Daoy (cell line): ENCODE data around the gene TRMT1L. TPM values are rescaled to one million over a fixed set of nuclear protein-coding genes. Genes with fewer than 3 reads are reported as not detected.
"Not testable (repeated sequence)": the region's sequence is repeated elsewhere in the genome, so short reads cannot be mapped to it uniquely, and the experiment has no call there.

Experiments
- DNase-seq: peaks from one replicate; pipeline ENCODE4 v3.0.0-alpha.2; 2015; ENCODE audit warnings: low read depth
- total RNA-seq: library from RNA; depleted of rRNA; stranded (reverse); fragments of >200 nt; shearing (Covaris generic); gene quantifications from 2 replicates; pipeline ENCODE4 v1.2.3, GENCODE V29; 2014; rRNA removed

TRMT1L gene, protein sequence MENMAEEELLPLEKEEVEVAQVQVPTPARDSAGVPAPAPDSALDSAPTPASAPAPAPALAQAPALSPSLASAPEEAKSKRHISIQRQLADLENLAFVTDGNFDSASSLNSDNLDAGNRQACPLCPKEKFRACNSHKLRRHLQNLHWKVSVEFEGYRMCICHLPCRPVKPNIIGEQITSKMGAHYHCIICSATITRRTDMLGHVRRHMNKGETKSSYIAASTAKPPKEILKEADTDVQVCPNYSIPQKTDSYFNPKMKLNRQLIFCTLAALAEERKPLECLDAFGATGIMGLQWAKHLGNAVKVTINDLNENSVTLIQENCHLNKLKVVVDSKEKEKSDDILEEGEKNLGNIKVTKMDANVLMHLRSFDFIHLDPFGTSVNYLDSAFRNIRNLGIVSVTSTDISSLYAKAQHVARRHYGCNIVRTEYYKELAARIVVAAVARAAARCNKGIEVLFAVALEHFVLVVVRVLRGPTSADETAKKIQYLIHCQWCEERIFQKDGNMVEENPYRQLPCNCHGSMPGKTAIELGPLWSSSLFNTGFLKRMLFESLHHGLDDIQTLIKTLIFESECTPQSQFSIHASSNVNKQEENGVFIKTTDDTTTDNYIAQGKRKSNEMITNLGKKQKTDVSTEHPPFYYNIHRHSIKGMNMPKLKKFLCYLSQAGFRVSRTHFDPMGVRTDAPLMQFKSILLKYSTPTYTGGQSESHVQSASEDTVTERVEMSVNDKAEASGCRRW
- total RNA-seq = 16.1 and 37.1 TPM in 2 replicates

DNA sequence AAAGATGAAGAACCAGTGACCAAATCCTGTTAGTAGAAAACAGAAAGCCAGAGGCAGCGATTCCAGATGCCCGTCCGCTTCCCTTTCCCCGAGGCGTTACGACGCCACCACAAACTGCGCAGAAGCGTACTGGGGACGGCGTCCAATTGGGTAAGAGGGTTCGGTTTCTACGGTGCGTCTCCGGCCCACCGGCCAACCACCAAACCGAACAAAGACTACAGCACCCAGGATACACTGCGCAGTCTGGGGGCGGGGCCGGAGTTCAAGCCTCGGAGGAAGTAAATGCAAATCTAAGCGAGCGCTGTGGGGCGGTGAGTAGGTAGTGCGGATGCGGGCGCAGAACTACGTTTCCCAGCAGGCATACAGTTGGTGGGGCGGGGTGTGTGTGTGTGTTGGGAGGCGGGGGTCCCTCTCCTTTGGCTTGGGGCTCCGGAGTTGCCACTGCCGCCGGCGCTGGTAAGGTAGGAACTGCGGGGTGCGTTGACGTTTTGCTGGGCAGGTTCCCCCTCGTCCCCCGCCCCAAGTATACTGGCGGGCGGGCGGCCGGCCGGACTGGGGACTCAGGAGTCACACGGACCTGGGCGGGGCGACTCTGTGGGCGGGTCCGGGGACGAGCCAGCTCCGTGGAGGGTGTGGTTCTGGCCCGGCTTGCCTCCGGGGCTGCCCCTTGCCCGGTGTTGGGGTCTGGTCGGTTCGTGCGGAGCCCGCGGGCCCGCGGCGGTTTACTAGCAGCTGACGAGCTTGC, at the start of gene TRMT1L, which contains the start of gene SWT1:
TSS of gene TRMT1L (minus strand) at position 100 of the 745 bp plus-strand sequence. CDS start 241 bp downstream, outside the sequence.
TSS of gene SWT1 (plus strand) at position 314 of the 745 bp plus-strand sequence. CDS start 3,675 bp downstream, outside the sequence.
- peak; percentile 99 for DNase-seq

DNA sequence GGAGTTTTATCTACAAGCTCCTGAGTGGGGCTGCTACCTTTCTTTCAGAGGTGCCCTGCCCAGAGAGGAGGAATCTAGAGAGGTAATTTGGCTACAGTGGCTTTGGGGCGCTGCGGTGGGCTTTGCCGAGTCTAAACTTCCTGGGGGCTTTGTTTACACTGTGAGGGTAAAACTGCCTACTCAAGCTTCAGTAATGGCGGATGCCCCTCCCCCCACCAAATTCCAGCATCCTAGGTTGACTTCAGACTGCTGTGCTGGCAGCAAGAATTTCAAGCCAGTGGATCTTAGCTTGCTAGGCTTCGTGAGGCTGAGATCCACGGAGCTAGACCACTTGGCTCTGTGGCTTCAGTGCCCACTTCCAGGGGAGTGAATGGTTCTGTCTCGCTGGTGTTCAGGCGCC, 44.1 kb upstream of the TRMT1L start:
- no peak for DNase-seq

DNA sequence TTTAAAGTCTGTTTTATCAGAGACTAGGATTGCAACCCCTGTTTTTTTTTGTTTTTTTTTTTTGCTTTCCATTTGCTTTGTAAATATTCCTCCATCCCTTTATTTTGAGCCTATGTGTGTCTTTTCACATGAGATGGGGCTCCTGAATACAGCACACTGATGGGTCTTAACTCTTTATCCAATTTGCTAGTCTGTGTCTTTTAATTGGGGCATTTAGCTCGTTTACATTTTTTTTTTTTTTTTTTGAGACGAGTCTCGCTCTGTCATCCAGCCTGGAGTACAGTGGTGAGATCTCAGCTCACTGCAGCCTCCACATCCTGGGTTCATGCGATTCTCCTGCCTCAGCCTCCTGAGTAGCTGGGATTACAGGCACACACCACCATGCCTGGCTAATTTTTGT, 42.0 kb upstream of the TRMT1L start:
- not testable (repeated sequence) for DNase-seq

DNA sequence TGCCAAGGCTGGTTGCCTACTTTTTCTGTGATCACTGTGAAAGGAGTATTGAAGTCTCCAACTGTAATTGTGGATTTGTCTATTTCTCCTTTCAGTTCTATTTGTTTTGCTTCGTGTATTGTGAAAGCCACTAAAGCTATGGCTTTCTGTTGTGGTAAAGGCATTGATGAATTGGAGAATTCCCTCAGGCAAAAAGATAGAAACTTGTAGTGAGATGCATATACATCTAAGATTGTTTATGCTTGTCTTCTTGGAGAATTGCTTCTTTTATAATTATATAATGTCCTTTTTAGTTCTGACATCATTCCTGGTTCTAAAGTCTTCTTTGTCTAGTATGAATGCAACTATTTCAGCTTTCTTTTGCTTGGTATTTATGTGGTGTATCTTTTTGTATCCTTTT, 37.0 kb upstream of the TRMT1L start:
- DNase-seq = no peak

DNA sequence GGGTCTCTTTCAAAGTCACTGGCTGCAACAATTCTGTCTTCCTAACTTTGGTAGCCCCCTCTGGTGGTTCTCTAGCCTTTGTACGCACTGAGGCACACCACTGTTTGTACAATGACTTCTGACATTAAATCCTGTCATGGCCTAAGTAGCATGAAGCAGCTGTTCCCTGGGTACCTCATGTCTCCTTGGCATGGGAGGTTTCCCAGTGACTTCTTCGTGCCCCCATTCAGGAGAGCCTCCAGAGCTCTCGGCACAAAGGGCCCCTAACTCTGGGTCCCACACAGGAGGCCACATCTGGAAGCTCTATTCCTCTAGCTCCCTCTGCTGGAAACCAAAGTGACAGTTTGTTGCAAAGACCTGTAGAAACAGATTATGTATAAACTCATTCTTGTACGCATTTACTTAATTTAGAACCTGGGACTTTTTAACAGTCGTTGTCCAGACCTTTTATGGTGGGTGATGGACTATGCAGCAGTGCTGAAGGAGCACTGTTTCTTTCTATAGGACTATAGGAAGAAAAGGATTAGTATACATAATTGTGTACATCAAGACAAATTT, 13.6 kb upstream of the TRMT1L start:
- DNase-seq = peak; percentile 52

DNA sequence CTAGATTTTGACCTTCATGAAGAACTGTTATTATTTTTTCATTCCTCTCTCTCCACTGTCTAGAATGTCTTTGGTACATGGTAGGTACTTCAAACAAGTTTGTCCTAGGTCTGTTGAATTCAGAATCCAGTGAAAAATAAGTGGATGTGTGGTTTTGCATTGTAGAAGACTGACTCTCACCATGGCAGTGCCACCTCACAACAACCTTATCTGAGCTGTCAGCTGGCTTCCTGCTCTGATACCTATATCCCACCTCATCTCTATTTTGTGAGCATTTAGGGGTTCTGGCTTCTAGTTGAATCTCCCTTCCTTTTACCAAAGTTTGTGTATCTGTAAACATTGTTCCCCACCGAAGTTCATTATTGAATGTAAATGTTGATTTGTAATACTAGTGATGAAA, 9.4 kb upstream of the TRMT1L start:
- no peak for DNase-seq

DNA sequence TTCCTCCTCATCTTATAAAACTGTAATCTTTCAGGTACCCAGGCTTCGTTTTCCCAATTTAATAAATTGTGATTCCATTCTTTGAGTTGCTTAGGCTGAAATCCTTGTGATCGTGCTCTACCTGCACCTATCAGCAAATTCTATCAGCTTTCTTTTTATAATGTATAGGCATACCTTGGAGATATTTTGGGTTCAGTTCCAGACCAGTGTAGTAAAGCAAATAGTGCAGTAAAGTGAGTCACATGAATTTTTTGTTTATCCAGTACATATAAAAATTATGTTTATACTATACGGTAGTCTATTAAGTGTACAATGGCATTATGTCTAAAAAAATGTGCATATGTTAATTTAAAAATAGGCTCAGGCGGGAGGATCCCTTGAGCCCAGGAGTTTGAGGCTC, 5.7 kb upstream of the TRMT1L start:
- no peak for DNase-seq

DNA sequence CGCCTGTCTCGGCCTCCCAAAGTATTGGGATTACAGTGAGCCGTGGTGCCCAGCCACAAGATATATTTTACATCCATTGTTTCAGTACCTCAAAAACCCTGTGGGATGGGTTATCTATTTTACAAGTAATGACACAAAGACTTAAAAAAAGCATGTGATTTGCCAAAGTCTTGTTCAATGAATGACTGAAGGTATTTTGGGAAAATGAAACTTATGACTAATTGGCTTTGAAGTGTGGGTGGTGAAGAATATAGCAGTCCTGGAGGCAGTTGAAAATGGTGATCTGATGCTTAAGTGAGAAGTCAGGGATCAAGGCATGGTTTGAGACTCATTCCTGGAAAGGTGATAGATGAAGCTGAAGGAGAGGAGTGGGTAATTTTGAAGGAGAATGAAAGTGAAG, 3.2 kb upstream of the TRMT1L start:
- DNase-seq = no peak

DNA sequence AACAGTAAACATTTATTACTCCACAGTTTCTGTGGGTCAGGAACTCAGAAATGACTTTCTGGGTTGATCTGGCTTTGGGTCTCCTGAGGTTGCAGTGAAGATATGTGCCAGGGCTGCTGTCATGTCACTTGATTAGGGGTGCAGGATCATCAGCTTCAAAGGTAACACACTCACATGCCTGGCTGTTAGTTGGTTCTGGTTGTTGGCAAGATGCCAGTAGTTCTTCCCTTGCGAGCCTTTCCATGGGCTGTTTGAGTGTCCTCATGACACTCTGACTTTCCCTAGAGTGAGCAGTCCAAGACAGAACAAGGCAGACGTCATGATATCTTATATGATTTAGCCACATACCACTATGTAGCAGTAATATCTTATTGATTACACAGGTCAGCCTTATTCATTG, 2.0 kb upstream of the TRMT1L start:
- DNase-seq = no peak

DNA sequence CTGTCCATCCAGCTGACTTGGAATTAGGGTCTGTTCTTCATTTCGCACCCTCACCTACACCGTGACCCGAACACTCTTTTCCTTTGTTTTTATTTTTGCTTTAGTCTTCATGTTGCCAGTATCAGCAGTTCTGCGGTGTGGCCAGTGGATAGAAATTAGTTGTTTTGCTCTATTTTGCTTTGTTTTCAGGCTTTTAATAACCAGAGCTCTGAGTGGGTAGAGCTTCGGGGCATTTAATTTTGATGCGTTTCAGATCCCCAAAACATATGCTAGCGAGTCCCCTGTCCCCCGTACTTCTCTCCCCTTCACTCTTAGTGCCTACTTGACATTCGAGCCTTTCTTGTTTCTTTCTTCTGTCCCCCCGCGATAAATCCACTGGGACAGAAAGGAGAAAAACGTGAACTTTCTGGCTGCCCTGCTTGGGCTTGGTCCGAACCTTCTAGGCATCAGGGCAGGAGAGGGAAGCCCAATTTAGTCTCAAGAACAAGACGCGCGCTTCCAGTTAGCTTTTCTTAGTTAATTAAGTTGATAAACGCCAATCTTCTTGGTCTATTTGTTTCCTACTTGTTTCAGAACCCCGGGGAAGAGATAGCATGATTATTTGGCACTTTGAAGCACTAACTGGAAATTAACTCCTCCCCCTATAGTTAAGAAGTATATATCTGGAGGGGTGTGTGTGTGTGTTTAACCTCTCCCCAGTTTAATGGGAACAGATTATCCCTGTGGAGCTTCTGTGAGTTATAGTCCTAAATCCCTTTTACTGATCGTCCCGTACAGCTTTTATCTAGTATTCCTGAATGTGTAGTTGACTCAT, 1.1 kb upstream of the TRMT1L start:
- DNase-seq = peak; percentile 6

DNA sequence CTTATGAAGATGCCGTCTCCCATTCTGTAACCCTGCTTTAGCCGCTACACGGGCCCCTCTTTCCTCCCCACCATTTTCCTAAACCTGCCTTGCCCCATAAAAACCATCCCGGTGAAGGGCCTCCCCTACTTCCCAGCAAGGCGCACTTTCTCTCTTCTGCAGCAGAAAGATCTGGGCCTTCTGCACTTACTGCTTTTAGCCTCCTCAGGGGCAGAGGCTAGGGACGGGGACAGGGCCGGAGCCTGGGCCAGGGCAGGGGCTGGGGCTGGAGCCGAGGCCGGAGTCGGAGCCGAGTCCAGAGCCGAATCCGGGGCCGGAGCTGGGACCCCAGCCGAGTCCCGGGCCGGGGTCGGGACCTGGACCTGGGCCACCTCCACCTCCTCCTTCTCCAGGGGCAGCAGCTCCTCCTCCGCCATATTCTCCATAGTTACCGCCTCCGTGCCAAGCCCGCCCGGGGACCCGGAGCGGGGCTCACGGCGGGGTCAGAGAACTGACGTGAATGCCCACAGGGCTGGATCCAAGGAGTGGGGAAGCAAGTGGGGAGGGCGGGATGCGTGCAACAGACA, 382 bp downstream of the TRMT1L start:
- DNase-seq = no peak

DNA sequence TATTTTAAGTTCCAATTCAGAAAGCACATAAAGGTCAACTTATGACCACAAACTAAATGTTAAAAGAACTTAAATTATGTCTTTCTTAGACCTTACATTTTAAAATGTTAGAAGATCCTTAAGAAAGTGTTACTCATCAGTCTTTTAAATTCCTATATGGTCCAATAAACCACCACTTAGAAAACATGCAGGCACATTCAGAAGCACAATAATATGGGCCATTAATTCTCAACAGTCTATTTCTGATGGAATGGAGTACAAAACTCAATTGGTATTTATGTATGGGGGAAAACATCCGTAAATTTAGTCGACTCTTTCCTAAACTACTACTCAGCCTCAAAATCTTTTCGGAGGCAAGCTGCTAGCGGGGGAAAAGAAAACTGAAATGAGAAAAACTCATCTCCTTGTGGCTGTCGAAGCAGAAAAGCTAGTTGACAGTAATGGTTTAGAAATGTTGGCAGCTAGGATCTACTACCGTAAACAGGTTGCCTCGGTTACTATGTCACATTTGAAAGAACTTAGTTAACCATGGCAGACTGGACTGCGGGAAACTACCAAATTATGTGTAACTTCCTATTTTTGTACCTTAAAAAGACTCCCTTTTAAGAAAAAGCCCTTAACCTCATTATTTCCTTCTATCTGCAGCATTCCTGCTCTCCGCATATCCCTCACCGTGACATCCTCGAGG, 1.0 kb downstream of the TRMT1L start:
- DNase-seq = peak; percentile 8

DNA sequence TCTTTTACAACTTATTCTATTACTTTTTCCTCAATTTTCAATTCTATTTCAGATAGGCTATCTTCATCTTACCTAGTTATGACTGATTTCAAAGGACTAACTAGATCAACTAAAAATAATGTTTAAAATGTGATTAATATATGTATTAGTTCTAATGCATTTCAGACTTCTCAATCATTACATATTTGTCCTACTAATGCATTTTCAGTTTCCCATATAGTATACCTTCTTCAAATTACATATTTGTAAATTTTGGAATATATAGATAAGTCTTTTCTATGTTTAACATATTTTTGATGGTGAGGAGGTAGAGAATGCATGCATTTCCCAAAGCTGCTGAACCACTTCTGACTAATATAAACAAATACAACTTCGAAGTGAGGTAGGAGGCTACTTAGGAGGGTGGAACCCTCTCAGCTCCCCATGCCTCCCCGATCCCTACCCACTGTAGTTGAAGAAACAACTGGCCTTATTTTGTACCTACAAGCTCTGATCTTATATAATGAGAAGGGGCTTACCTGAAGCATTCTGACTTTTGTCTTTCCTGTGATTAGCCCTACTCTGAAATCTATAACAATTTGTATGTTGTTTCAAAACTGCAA, 1.7 kb downstream of the TRMT1L start:
- no peak for DNase-seq

DNA sequence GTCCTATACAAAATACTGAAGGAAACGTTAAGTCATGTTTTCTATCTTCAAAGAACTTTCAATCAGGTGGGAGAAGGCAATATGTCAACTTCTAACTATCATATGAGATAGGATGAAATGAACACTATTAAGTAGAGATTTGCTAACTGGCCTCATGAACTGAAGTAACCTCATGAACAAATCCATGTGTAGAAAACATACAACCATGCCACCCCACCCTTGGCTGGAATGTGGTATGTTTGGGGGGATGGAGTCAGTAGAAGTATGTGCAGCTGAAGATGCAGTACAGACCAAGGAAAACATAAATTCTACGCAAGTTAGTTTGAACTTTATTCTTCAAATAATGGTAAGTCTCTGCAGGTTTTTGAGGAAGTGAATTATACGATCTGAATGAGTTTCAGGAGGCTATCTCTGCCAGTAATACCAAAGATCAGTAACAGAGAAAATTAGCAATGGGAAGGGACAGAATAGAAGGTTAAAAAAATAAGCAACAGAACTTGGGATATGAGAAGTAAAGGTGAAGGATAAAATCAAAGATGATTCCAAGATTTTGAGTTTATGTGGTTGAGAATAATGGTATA, 4.5 kb downstream of the TRMT1L start:
- no peak for DNase-seq

DNA sequence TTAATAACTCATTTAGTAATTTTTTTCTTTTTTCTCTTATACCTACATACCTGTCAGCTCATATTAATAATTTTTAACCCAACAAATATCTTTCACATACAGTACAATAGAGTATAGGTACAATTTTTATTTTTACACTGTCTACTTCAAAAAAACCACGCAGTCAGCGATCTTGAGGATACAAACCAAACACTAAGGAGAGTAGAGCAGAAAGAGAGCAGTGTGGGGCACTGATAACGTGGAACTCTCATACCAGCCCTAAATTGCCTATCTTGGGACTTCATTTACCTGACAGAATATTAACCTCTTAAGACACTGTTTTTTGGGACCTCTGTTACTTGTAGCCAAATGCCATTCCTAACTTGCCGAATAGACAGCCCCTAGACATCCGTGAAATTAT, 5.5 kb downstream of the TRMT1L start:
- no peak for DNase-seq

DNA sequence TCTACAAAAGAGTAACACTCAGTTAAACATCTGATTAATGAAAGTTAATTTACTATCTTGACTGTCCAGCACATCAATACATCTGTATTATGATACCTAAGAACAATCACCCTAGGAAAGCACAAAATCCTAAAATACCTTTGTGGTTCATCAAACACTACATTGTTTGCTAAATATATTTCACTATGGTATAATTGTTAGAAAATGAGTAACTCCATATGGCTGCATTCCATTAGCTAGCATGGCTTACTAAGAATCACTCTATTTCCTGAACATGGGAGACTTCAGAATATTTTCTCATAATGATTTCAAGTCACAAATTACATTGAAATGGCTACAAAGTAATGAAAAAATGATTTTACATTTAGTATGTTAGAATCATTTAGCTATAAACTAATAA, 12.5 kb downstream of the TRMT1L start:
- no peak for DNase-seq

DNA sequence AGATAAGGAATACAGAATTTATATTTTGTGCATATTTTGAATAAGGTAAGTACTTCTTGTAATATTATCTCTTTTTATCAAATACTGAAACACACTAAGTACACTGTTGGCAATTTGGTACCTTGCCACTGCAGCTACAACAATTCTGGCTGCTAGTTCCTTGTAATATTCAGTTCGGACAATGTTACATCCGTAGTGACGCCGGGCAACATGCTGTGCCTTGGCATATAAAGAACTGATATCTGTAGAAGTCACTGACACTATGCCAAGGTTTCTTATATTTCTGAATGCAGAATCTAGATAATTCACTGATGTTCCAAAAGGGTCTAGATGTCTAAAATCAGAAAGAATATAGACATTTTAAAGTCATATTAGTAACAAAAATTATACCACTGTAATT, 17.5 kb downstream of the TRMT1L start:
- DNase-seq = no peak

DNA sequence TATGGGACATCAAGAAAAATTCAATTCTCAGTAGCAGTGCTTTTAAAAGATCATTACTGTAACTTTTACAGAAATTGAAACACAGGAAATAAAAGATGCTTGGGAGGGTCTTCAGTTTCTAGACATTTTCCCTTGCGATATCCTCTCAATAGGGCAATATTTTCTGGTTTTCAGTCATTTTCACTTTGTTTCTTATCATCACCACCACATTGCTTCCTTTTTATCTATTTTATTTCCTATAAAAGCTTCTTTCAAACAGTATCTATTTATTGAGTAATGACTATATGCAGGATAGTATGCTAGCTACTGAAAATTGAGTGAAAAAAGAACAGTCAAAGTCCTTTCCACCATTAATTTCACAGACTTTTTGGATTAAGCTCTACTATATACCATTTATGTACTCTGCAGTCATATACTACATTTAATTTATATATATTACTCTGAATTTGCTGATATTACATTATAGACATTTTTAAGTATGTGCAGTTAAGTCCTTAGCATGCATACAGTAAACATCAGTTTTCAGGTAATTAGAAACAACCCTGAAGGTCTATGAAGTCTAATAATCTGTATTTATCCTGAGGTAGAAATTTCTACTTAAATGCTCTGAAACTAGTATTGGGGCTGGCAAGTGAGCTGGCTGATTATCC, 18.7 kb downstream of the TRMT1L start:
- no peak for DNase-seq

DNA sequence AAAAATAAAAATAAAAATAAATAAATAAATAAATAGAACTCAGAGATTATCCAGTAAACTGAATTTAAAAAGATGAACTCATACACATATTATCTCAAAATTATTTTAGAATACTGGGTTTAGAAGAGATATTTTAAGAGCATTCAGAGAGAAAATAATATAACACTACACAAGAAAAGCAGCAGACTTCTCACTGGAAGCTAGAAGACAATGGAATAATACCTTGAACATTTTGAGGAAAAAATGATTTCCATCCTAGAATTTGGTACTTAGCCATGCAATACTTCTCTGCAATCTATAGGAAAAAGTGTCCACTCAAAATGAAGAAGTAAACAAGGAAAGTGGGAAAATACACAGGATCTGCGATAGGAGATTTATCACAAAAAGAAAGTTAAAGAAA, 24.2 kb downstream of the TRMT1L start:
- no peak for DNase-seq
